Measurements from ENCODE around the gene KCND1. TPM values are rescaled to one million over a fixed set of nuclear protein-coding genes. Genes with fewer than 3 reads are reported as not detected.

Gene KCND1
- total and polyA plus RNA-seq, 10 donors, result 1.5 to 3.7 (median 2.1) TPM

GRCh38 chrX:49000636-49001035 is 29.0 kb upstream of the KCND1 start:
- H3K4me3 ChIP-seq, result peak overlapping the region in 2 of 8 donors; percentile 65 to 86
- peaks cover 0 to 33% (median 13%) of the 10 kb centered on the region in 6 donors for H3K4me1 ChIP-seq
- no peaks in the 10 kb centered on the region for H3K27me3 ChIP-seq (replicated peaks in 1 of 7)
- WGBS, 5 donors, result 81 to 90% (median 85%) methylated on average over 4 of the region's 4 CpGs
- H3K9me3 ChIP-seq, result no peaks in the 10 kb centered on the region
- intact Hi-C loops (cut with DNase I; ENCODE audit: low total_unique reads), result no loop called here
- peak overlapping the region in 2 of 8 donors; percentile 92 to 94 for H3K27ac ChIP-seq
- DNase-seq, result peak; percentile 51
- H3K36me3 ChIP-seq, result peaks cover 0 to 40% (median 11%) of the 10 kb centered on the region in 6 donors
- TF ChIP-seq, protein P1, sequence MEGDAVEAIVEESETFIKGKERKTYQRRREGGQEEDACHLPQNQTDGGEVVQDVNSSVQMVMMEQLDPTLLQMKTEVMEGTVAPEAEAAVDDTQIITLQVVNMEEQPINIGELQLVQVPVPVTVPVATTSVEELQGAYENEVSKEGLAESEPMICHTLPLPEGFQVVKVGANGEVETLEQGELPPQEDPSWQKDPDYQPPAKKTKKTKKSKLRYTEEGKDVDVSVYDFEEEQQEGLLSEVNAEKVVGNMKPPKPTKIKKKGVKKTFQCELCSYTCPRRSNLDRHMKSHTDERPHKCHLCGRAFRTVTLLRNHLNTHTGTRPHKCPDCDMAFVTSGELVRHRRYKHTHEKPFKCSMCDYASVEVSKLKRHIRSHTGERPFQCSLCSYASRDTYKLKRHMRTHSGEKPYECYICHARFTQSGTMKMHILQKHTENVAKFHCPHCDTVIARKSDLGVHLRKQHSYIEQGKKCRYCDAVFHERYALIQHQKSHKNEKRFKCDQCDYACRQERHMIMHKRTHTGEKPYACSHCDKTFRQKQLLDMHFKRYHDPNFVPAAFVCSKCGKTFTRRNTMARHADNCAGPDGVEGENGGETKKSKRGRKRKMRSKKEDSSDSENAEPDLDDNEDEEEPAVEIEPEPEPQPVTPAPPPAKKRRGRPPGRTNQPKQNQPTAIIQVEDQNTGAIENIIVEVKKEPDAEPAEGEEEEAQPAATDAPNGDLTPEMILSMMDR (IDR thresholded peaks at IDR 0.05 in 8 of 11, conservative IDR thresholded peaks at IDR 0.05 in 3 of 11), result no peak
- no peak for TF ChIP-seq POLR2A (IDR thresholded peaks at IDR 0.05)
- TF ChIP-seq POLR2AphosphoS5 (IDR thresholded peaks at IDR 0.05), result no peak

GRCh38 chrX:48999030-48999429 is 27.4 kb upstream of the KCND1 start:
- intact Hi-C loops (cut with DNase I; ENCODE audit: low total_unique reads), result no loop called here
- Histone ChIP-seq H3K36me3 (peaks cover 0 to 56% (median 13%) of the 10 kb centered on the region in 6 donors), H3K4me1 (peaks cover 0 to 33% (median 13%) of the 10 kb centered on the region in 6 donors), H3K4me3 (no peak overlapping the region), H3K27me3 (replicated peaks in 1 of 7) (no peaks in the 10 kb centered on the region), H3K9me3 (no peaks in the 10 kb centered on the region), H3K27ac (no peak overlapping the region)
- DNase-seq, result no peak
- TF ChIP-seq, protein P1 (IDR thresholded peaks at IDR 0.05 in 8 of 11, conservative IDR thresholded peaks at IDR 0.05 in 3 of 11), result no peak
- TF ChIP-seq POLR2AphosphoS5 (IDR thresholded peaks at IDR 0.05), result no peak
- no peak for TF ChIP-seq POLR2A (IDR thresholded peaks at IDR 0.05)
- 73 to 94% (median 82%) methylated on average over 5 of the region's 5 CpGs for WGBS, 5 donors

DNA sequence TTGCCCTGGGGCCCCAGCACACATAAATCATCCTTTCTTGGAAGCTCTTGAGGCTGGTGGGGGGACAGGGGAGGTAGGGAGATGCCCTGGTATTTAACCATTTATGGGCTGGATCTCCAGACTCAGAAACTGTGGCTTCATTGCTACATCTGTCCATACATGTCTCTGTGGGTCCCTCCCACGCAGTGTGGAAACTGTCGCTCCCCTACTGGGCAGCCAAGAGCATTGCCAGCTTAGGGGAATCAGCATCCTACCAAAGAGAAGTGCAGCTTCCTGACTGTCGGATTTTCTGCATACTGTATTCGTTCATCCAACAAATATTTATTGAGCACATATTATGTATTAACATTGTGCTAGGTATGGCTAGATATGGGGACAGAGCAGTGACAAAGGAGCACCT is 26.7 kb upstream of the KCND1 start:
- H3K27me3 ChIP-seq (replicated peaks in 1 of 7), result no peaks in the 10 kb centered on the region
- TF ChIP-seq, protein P1 (IDR thresholded peaks at IDR 0.05 in 8 of 11, conservative IDR thresholded peaks at IDR 0.05 in 3 of 11), result no peak
- no peak for TF ChIP-seq POLR2AphosphoS5 (IDR thresholded peaks at IDR 0.05)
- no peak for TF ChIP-seq POLR2A (IDR thresholded peaks at IDR 0.05)
- H3K4me3 ChIP-seq, result no peak overlapping the region
- DNase-seq, result peak; percentile 10
- H3K9me3 ChIP-seq, result no peaks in the 10 kb centered on the region
- intact Hi-C loops (cut with DNase I; ENCODE audit: low total_unique reads), result no loop called here
- peaks cover 0 to 62% (median 14%) of the 10 kb centered on the region in 6 donors for H3K36me3 ChIP-seq
- no peak overlapping the region for H3K27ac ChIP-seq
- peaks cover 0 to 33% (median 13%) of the 10 kb centered on the region in 6 donors for H3K4me1 ChIP-seq
- WGBS, 5 donors, result 81 to 94% (median 92%) methylated on average over 4 of the region's 4 CpGs

DNA sequence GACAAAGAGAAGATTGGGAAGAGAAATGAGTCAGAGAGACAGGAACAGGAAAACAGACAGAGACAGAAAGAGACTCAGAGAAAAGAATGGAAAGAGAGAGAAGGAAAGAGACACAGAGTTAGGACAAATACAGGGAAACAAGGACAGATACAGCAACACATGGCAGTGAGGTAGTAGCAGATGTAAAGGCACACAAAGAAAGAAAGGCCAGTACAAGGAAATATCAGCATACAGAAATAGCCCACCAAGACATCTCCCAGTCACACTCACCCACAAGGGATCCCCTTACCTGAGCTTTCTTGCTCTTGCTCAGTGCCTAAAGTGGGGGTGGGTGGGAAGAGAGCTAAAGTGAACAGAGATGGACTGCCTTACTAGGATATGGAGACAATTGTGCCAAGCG is 26.2 kb upstream of the KCND1 start:
- peaks cover 0 to 33% (median 12%) of the 10 kb centered on the region in 6 donors for H3K4me1 ChIP-seq
- TF ChIP-seq POLR2A (IDR thresholded peaks at IDR 0.05) (no peak), POLR2AphosphoS5 (IDR thresholded peaks at IDR 0.05) (no peak)
- TF ChIP-seq, protein P1 (IDR thresholded peaks at IDR 0.05 in 8 of 11, conservative IDR thresholded peaks at IDR 0.05 in 3 of 11), result no peak
- H3K27ac ChIP-seq, result no peak overlapping the region
- WGBS, 5 donors, result 50 to 100% (median 86%) methylated on average over 1 of the region's 1 CpG
- H3K4me3 ChIP-seq, result no peak overlapping the region
- no peaks in the 10 kb centered on the region for H3K27me3 ChIP-seq (replicated peaks in 1 of 7)
- intact Hi-C loops (cut with DNase I; ENCODE audit: low total_unique reads), result no loop called here
- H3K9me3 ChIP-seq, result no peaks in the 10 kb centered on the region
- peak; percentile 1 for DNase-seq
- H3K36me3 ChIP-seq, result peaks cover 0 to 67% (median 19%) of the 10 kb centered on the region in 6 donors

All from spleen (tissue), 11 donors.